ENCODE measurements around the gene SMURF2. TPM values are rescaled to one million over a fixed set of nuclear protein-coding genes. Genes with fewer than 3 reads are reported as not detected.

The SMURF2 gene
- total and polyA plus RNA-seq, 9 of the 15 experiments (the other 6 are each of a cell fraction or from before 2014, with no cell fraction given), result 3.8 to 22.0 (median 14.8) TPM

DNA sequence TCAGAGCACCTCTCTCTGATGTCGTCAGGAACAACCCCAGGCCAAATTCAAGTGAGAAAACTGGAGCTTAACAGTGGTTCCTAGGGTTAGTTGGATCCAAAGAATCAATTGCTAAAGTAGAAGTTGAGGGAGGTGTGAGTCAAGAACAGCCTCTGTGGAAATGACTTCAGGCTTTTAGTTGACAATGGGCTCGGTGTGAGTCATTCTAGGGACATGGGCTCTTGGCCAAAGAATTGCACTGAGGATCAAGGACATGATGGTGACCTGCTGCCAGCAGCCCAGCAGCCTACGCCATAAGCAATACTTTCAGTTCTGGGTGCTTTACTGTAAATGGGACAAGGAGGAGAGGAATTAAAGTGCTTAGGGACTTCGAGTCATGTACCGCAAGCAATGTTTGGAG lies 32.1 kb upstream of the SMURF2 start:
- Histone ChIP-seq H3K27ac (ENCODE audit: extremely low read depth, low read depth, low read length) (no peak overlapping the region), H3K4me1 (replicated peaks in 1 of 2; ENCODE audit: control insufficient read depth in 2 of 2, insufficient read depth in 2 of 2, low read length in 2 of 2) (0 out of 5 replicates have a peak, but pooled peaks cover 0 to 2% of the 10 kb centered on the region in 2 experiments), H3K4me3 (no peak overlapping the region), H3K79me2 (ENCODE audit: control insufficient read depth, insufficient read depth, low read length) (no peaks in the 10 kb centered on the region), H3K27me3 (ENCODE audit: control insufficient read depth in 2 of 2, insufficient read depth in 2 of 2, low read length in 2 of 2) (no peaks in the 10 kb centered on the region; a peak in 1 of 5 replicates), H3K9ac (ENCODE audit: insufficient read depth in 1 of 2, low read depth in 2 of 2, low read length in 2 of 2) (no peak overlapping the region), H3K9me1 (ENCODE audit: control insufficient read depth, insufficient read depth, low read length) (no peaks in the 10 kb centered on the region), H4K20me1 (replicated peaks; ENCODE audit: control insufficient read depth, insufficient read depth, low read length) (no peaks in the 10 kb centered on the region), H2AFZ (ENCODE audit: low read depth, low read length) (peak overlapping the region; percentile 44; the same call in 1 of the 2 replicates), H3K4me2 (ENCODE audit: insufficient read depth, low read length) (no peak overlapping the region), H3K9me3 (replicated peaks; ENCODE audit: control insufficient read depth, insufficient read depth, low read depth, low read length) (no peaks in the 10 kb centered on the region), H3K36me3 (ENCODE audit: control insufficient read depth, insufficient read depth, low read length) (no peaks in the 10 kb centered on the region)
- CTCF ChIA-PET (ENCODE audit: low intra/inter-chr PET ratio), result no interaction called here
- POLR2A ChIA-PET, result no interaction called here
- intact Hi-C loops (cut with micrococcal nuclease), result no loop called here
- in situ Hi-C loops (cut with MboI), result no loop called here
- peak; percentile 77 for ATAC-seq
- BruUV-seq (replicated peaks), result no TSS peak
- peak in 1 of 4 experiments; percentile 65 for DNase-seq (ENCODE audit: extremely low read depth in 1 of 4, low spot score in 3 of 4)
- WGBS (ENCODE audit: insufficient coverage, low coverage, missing lambda C conversion rate), result 10% methylated on average over 5 of the region's 5 CpGs
- FAIRE-seq, result peak; percentile 86
- TF ChIP-seq, protein P1, sequence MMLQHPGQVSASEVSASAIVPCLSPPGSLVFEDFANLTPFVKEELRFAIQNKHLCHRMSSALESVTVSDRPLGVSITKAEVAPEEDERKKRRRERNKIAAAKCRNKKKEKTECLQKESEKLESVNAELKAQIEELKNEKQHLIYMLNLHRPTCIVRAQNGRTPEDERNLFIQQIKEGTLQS (IDR thresholded peaks at IDR 0.05), result peak; percentile 76
- TF ChIP-seq, protein P1 (CRISPR knock-in tag; conservative IDR thresholded peaks at IDR 0.05), result no peak
- peak; percentile 86 for TF ChIP-seq FOSL1 (tag; conservative IDR thresholded peaks at IDR 0.05)
- no peak for TF ChIP-seq ZNF766 (CRISPR knock-in tag; conservative IDR thresholded peaks at IDR 0.05)
- TF ChIP-seq SMARCA4 (IDR thresholded peaks at IDR 0.05), result 0 out of 2 replicates have a peak, but pooled peaks have one; percentile 17
- TF ChIP-seq, protein P2, sequence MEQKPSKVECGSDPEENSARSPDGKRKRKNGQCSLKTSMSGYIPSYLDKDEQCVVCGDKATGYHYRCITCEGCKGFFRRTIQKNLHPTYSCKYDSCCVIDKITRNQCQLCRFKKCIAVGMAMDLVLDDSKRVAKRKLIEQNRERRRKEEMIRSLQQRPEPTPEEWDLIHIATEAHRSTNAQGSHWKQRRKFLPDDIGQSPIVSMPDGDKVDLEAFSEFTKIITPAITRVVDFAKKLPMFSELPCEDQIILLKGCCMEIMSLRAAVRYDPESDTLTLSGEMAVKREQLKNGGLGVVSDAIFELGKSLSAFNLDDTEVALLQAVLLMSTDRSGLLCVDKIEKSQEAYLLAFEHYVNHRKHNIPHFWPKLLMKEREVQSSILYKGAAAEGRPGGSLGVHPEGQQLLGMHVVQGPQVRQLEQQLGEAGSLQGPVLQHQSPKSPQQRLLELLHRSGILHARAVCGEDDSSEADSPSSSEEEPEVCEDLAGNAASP (IDR thresholded peaks at IDR 0.05), result no peak
- TF ChIP-seq, protein P3, sequence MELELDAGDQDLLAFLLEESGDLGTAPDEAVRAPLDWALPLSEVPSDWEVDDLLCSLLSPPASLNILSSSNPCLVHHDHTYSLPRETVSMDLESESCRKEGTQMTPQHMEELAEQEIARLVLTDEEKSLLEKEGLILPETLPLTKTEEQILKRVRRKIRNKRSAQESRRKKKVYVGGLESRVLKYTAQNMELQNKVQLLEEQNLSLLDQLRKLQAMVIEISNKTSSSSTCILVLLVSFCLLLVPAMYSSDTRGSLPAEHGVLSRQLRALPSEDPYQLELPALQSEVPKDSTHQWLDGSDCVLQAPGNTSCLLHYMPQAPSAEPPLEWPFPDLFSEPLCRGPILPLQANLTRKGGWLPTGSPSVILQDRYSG (tag; conservative IDR thresholded peaks at IDR 0.05; ENCODE audit: low read depth), result no peak
- TF ChIP-seq, protein P4, sequence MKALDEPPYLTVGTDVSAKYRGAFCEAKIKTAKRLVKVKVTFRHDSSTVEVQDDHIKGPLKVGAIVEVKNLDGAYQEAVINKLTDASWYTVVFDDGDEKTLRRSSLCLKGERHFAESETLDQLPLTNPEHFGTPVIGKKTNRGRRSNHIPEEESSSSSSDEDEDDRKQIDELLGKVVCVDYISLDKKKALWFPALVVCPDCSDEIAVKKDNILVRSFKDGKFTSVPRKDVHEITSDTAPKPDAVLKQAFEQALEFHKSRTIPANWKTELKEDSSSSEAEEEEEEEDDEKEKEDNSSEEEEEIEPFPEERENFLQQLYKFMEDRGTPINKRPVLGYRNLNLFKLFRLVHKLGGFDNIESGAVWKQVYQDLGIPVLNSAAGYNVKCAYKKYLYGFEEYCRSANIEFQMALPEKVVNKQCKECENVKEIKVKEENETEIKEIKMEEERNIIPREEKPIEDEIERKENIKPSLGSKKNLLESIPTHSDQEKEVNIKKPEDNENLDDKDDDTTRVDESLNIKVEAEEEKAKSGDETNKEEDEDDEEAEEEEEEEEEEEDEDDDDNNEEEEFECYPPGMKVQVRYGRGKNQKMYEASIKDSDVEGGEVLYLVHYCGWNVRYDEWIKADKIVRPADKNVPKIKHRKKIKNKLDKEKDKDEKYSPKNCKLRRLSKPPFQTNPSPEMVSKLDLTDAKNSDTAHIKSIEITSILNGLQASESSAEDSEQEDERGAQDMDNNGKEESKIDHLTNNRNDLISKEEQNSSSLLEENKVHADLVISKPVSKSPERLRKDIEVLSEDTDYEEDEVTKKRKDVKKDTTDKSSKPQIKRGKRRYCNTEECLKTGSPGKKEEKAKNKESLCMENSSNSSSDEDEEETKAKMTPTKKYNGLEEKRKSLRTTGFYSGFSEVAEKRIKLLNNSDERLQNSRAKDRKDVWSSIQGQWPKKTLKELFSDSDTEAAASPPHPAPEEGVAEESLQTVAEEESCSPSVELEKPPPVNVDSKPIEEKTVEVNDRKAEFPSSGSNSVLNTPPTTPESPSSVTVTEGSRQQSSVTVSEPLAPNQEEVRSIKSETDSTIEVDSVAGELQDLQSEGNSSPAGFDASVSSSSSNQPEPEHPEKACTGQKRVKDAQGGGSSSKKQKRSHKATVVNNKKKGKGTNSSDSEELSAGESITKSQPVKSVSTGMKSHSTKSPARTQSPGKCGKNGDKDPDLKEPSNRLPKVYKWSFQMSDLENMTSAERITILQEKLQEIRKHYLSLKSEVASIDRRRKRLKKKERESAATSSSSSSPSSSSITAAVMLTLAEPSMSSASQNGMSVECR (CRISPR knock-in tag; IDR thresholded peaks at IDR 0.05), result no peak
- TF ChIP-seq, protein P5, sequence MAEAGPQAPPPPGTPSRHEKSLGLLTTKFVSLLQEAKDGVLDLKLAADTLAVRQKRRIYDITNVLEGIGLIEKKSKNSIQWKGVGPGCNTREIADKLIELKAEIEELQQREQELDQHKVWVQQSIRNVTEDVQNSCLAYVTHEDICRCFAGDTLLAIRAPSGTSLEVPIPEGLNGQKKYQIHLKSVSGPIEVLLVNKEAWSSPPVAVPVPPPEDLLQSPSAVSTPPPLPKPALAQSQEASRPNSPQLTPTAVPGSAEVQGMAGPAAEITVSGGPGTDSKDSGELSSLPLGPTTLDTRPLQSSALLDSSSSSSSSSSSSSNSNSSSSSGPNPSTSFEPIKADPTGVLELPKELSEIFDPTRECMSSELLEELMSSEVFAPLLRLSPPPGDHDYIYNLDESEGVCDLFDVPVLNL (CRISPR knock-in tag; IDR thresholded peaks at IDR 0.05; ENCODE audit: low read depth), result no peak
- no peak for TF ChIP-seq RBFOX2 (IDR thresholded peaks at IDR 0.05; ENCODE audit: low read depth, low read length)
- no peak for TF ChIP-seq MAFK (IDR thresholded peaks at IDR 0.05; ENCODE audit: low read length)
- TF ChIP-seq, protein P6, sequence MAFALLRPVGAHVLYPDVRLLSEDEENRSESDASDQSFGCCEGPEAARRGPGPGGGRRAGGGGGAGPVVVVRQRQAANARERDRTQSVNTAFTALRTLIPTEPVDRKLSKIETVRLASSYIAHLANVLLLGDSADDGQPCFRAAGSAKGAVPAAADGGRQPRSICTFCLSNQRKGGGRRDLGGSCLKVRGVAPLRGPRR (CRISPR knock-in tag; IDR thresholded peaks at IDR 0.05), result no peak
- no peak for TF ChIP-seq ESRRA (IDR thresholded peaks at IDR 0.05; ENCODE audit: borderline replicate concordance, low read depth)

Measured in K562 (cell line).